Panc1 (cell line): ENCODE results near the gene RHOU. TPM values are rescaled to one million over a fixed set of nuclear protein-coding genes. Genes with fewer than 3 reads are reported as not detected.

ENCODE experiments used
- ATAC-seq: fragments of 200-7000 bp; cut with Tn5 transposase; 2 replicates; pipeline ENCODE4 v1.9.1; 2020; ENCODE audit warnings: mild to moderate bottlenecking, moderate library complexity
- BruUV-seq: library from RNA; stranded (reverse); fragments of 400-500 nt; replicated peaks from 2 replicates; lab custom pipeline; 2021; lab: Mats Ljungman, UMichigan
- CTCF ChIA-PET: fragments of 300-600 bp; sonication (Branson Sonifier 250); formaldehyde crosslinking; loops from one replicate; lab custom pipeline; 2022; ENCODE audit warnings: antibody characterized with exemption; lab: Charles Lee
- POLR2A ChIA-PET: fragments of 300-600 bp; sonication (Branson Sonifier 250); formaldehyde crosslinking; loops from one replicate; lab custom pipeline; 2022; ENCODE audit warnings: antibody characterized with exemption; lab: Charles Lee
- DNase-seq: peaks from one replicate; pipeline ENCODE4 v3.0.0-alpha.2; 2010; ENCODE audit warnings: low read depth, low spot score
- H3K27ac ChIP-seq: 2 replicates; pipeline ENCODE4 v1.5.1; 2011; ENCODE audit warnings: mild to moderate bottlenecking, low read length, inconsistent platforms
- H3K27me3 ChIP-seq: fragments of 200-500 bp; sonication (Bioruptor generic); 2 replicates; pipeline ENCODE4 v1.6.0; 2014; ENCODE audit warnings: low read length, inconsistent platforms; ENCODE audit not compliant: control insufficient read depth, insufficient read depth
- H3K36me3 ChIP-seq: fragments of 200-500 bp; sonication (Bioruptor generic); 2 replicates; pipeline ENCODE4 v1.5.1; 2014; ENCODE audit warnings: inconsistent platforms, mild to moderate bottlenecking, low read length, moderate library complexity; ENCODE audit not compliant: control insufficient read depth, insufficient read depth
- H3K4me1 ChIP-seq: 2 replicates; pipeline ENCODE4 v1.5.1; 2011; ENCODE audit warnings: inconsistent platforms, mild to moderate bottlenecking, low read length, moderate library complexity; ENCODE audit not compliant: control insufficient read depth, insufficient read depth
- H3K4me3 ChIP-seq, 2 experiments: 2 replicates each; pipeline ENCODE4 v1.5.1; 2011 to 2012; ENCODE audit warnings: low read depth in 2 of 2, low read length in 2 of 2, mild to moderate bottlenecking in 2 of 2, inconsistent platforms in 1 of 2, moderate library complexity in 1 of 2
- H3K9me3 ChIP-seq: fragments of 200-500 bp; sonication (Bioruptor generic); 2 replicates; pipeline ENCODE4 v1.5.1; 2014; ENCODE audit warnings: low read depth, mild to moderate bottlenecking, inconsistent platforms, low read length, moderate library complexity; ENCODE audit not compliant: control insufficient read depth, insufficient read depth
- POLR2AphosphoS5 ChIP-seq: IDR thresholded peaks from 2 replicates; pipeline ENCODE4 v1.6.1; 2012; ENCODE audit warnings: mild to moderate bottlenecking, low read depth, low read length, moderate library complexity
- SIN3A ChIP-seq: IDR thresholded peaks from 2 replicates; pipeline ENCODE4 v1.6.1; 2012; ENCODE audit warnings: low read depth, mild to moderate bottlenecking, low read length, moderate library complexity, borderline replicate concordance; ENCODE audit not compliant: insufficient read depth
- TCF7L2 ChIP-seq: IDR thresholded peaks from 2 replicates; pipeline ENCODE4 v1.6.1; 2011; ENCODE audit warnings: mild to moderate bottlenecking, low read depth, low read length, inconsistent platforms
- in situ Hi-C: cut with HindIII; loops from 2 replicates; pipeline ENCODE4 v1.10.0; 2016; ENCODE audit warnings: low sequenced_read_pairs, low pct_unique_long_range_greater_than_20kb
- intact Hi-C: fragments of 100-400 bp; cut with micrococcal nuclease; formaldehyde crosslinking; loops from one replicate; pipeline ENCODE4 v1.10.0; 2022; ENCODE audit not compliant: unreplicated experiment
- total RNA-seq: library from RNA; stranded (reverse); gene quantifications from one replicate; pipeline ENCODE4 v1.2.1, GENCODE V29; 2021; ENCODE audit not compliant: unreplicated experiment
- TF ChIP-seq, protein P1 (sequence below), 2 experiments: IDR thresholded peaks; 2 replicates each; pipeline ENCODE4 v1.6.1; 2011 to 2012; ENCODE audit warnings: low read depth in 2 of 2, control low read depth in 1 of 2, low read length in 1 of 2, mild to moderate bottlenecking in 1 of 2, moderate library complexity in 1 of 2; ENCODE audit not compliant: insufficient read depth in 1 of 2
- TF ChIP-seq, protein P2 (sequence below): fragments of 450-650 bp; IDR thresholded peaks from 2 replicates; pipeline ENCODE4 v1.5.1; 2017; ENCODE audit warnings: mild to moderate bottlenecking

Gene RHOU
- total RNA-seq, 1 experiment from 2014 or later: 9.2 TPM

DNA sequence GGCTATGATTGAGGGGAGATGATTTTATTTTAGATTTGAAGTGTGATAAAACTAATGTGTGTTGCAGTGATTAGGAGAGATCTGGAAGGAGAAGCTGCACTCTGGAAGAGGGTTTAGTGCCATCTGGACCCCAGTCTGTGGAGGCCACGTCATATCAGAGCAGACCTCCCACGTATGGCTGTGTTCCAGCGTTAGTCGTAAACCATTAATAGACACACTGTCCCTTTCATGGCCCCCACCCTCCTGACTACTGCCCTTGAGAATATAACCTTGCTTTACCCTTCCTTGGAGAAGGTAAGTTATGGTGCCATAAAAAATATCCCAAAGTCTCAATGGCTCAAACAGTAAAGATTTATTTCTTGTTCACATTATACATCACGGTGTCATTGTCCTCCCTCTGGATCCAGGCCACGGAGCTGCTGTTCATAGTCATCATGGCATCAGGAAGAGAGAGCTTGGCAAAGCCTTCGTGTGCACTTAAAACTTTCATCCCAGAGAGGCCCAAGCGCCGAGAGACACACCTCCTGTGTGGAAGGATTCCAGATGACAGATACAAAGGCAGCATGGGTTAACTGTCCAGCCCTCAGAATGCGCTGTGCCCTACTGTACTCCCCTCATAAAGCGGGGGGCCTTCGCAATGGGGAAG is 33.2 kb downstream of the RHOU start:
- BruUV-seq: no TSS peak
- POLR2A ChIA-PET: no interaction called here

DNA sequence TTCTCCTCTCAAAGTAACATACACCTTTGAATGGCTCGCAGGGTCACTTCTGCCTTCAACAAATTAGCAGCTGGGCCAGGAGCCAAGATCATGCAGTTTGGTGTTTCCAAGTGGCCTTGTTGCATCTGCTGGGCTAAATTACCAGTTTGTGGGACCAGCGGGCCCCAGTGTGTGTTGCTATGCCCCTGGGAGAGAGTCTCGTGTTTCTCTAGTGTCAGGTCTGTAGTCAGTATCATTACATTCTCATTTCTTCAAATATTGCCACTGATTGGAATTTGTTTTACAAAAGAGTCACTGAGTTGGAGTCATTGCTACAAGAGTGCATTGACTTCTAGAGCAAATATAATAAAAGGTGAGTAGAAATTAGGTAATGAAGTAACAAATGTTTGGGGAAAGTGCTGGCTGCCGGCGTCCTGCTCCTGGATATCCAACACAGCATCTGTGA is 35.5 kb downstream of the RHOU start:
- in situ Hi-C loops (no loop called here), intact Hi-C loops (no loop called here)
- H3K4me3 ChIP-seq: no peak overlapping the region
- TF ChIP-seq POLR2AphosphoS5 (no peak), SIN3A (no peak), TCF7L2 (no peak)
- TF ChIP-seq, protein P1, sequence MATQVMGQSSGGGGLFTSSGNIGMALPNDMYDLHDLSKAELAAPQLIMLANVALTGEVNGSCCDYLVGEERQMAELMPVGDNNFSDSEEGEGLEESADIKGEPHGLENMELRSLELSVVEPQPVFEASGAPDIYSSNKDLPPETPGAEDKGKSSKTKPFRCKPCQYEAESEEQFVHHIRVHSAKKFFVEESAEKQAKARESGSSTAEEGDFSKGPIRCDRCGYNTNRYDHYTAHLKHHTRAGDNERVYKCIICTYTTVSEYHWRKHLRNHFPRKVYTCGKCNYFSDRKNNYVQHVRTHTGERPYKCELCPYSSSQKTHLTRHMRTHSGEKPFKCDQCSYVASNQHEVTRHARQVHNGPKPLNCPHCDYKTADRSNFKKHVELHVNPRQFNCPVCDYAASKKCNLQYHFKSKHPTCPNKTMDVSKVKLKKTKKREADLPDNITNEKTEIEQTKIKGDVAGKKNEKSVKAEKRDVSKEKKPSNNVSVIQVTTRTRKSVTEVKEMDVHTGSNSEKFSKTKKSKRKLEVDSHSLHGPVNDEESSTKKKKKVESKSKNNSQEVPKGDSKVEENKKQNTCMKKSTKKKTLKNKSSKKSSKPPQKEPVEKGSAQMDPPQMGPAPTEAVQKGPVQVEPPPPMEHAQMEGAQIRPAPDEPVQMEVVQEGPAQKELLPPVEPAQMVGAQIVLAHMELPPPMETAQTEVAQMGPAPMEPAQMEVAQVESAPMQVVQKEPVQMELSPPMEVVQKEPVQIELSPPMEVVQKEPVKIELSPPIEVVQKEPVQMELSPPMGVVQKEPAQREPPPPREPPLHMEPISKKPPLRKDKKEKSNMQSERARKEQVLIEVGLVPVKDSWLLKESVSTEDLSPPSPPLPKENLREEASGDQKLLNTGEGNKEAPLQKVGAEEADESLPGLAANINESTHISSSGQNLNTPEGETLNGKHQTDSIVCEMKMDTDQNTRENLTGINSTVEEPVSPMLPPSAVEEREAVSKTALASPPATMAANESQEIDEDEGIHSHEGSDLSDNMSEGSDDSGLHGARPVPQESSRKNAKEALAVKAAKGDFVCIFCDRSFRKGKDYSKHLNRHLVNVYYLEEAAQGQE (IDR thresholded peaks at IDR 0.05; ENCODE audit: insufficient read depth in 1 of 2, low read depth in 2 of 2, low read length in 1 of 2): no peak
- TF ChIP-seq, protein P2, sequence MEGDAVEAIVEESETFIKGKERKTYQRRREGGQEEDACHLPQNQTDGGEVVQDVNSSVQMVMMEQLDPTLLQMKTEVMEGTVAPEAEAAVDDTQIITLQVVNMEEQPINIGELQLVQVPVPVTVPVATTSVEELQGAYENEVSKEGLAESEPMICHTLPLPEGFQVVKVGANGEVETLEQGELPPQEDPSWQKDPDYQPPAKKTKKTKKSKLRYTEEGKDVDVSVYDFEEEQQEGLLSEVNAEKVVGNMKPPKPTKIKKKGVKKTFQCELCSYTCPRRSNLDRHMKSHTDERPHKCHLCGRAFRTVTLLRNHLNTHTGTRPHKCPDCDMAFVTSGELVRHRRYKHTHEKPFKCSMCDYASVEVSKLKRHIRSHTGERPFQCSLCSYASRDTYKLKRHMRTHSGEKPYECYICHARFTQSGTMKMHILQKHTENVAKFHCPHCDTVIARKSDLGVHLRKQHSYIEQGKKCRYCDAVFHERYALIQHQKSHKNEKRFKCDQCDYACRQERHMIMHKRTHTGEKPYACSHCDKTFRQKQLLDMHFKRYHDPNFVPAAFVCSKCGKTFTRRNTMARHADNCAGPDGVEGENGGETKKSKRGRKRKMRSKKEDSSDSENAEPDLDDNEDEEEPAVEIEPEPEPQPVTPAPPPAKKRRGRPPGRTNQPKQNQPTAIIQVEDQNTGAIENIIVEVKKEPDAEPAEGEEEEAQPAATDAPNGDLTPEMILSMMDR: no peak
- no peaks in the 10 kb centered on the region for H3K36me3 ChIP-seq
- no peak for DNase-seq
- no peaks in the 10 kb centered on the region for H3K27me3 ChIP-seq
- no TSS peak for BruUV-seq
- ChIA-PET POLR2A (no interaction called here), CTCF (no interaction called here)
- ATAC-seq: no peak
- H3K27ac ChIP-seq: no peak overlapping the region
- H3K4me1 ChIP-seq: no peaks in the 10 kb centered on the region
- H3K9me3 ChIP-seq: no peaks in the 10 kb centered on the region

More for the DNA sequence above, 33.2 kb downstream of the RHOU start:
- TF ChIP-seq SIN3A (no peak), TCF7L2 (no peak), POLR2AphosphoS5 (no peak)
- TF ChIP-seq, protein P2: no peak
- TF ChIP-seq, protein P1 (IDR thresholded peaks at IDR 0.05; ENCODE audit: insufficient read depth in 1 of 2, low read depth in 2 of 2, low read length in 1 of 2): no peak
- ATAC-seq: no peak
- in situ Hi-C loops (no loop called here), intact Hi-C loops (no loop called here)
- H3K27ac ChIP-seq: no peak overlapping the region
- H3K27me3 ChIP-seq: no peaks in the 10 kb centered on the region
- no peak for DNase-seq
- H3K4me1 ChIP-seq: no peaks in the 10 kb centered on the region
- H3K4me3 ChIP-seq: no peak overlapping the region
- H3K9me3 ChIP-seq: no peaks in the 10 kb centered on the region
- no peaks in the 10 kb centered on the region for H3K36me3 ChIP-seq
- CTCF ChIA-PET: no interaction called here
